H1 (cell line): ENCODE measurements around the gene DIDO1. TPM values are rescaled to one million over a fixed set of nuclear protein-coding genes. Genes with fewer than 3 reads are reported as not detected.

Experiments
- CTCF ChIA-PET: fragments of 300-600 bp; sonication (Branson Sonifier 250); formaldehyde crosslinking; loops from one replicate; lab custom pipeline; 2021; ENCODE audit not compliant: partially characterized antibody; lab: Charles Lee
- POLR2A ChIA-PET: fragments of 300-600 bp; sonication (Branson Sonifier 250); formaldehyde crosslinking; loops from one replicate; lab custom pipeline; 2021; ENCODE audit warnings: inconsistent platforms; ENCODE audit not compliant: partially characterized antibody; lab: Charles Lee
- DNase-seq, 2 experiments: peaks; one replicate each; pipeline versions ENCODE4 v3.0.0 to v3.0.0-alpha.2; 2010 to 2022; ENCODE audit warnings: low spot score in 2 of 2, low read depth in 1 of 2, mixed read lengths in 1 of 2
- FAIRE-seq: peaks from 2 replicates; lab custom pipeline; 2011; peaks lifted over from hg19 to GRCh38; lab: Jason Lieb, UNC
- H2AFZ ChIP-seq: 2 replicates; pipeline ENCODE4 v1.8.1; 2012; ENCODE audit warnings: low read length, inconsistent platforms
- H2AK5ac ChIP-seq: 2 replicates; pipeline ENCODE4 v1.6.1; 2013; ENCODE audit warnings: low read depth, low read length
- H2BK120ac ChIP-seq: replicated peaks from 2 replicates; pipeline ENCODE3; 2013; ENCODE audit warnings: low read depth, low read length, inconsistent platforms
- H2BK12ac ChIP-seq: 2 replicates; pipeline ENCODE4 v1.6.1; 2013; ENCODE audit warnings: low read depth, low read length
- H2BK15ac ChIP-seq: 2 replicates; pipeline ENCODE4 v1.6.1; 2013; ENCODE audit warnings: low read length
- H2BK20ac ChIP-seq: 2 replicates; pipeline ENCODE4 v1.6.1; 2013; ENCODE audit warnings: low read length
- H2BK5ac ChIP-seq: 2 replicates; pipeline ENCODE4 v1.6.1; 2013; ENCODE audit warnings: low read depth, low read length
- H3K14ac ChIP-seq: 2 replicates; pipeline ENCODE4 v1.6.1; 2013; ENCODE audit warnings: inconsistent platforms; ENCODE audit not compliant: insufficient read length
- H3K18ac ChIP-seq: 2 replicates; pipeline ENCODE4 v1.6.1; 2013; ENCODE audit warnings: low read length; ENCODE audit errors: extremely low read depth
- H3K23ac ChIP-seq: 2 replicates; pipeline ENCODE4 v1.6.1; 2013; ENCODE audit warnings: inconsistent platforms; ENCODE audit not compliant: insufficient read length
- H3K23me2 ChIP-seq: 2 replicates; pipeline ENCODE4 v1.6.1; 2013; ENCODE audit warnings: low read depth, low read length
- H3K27ac ChIP-seq: 2 replicates; pipeline ENCODE4 v1.6.1; 2011; ENCODE audit warnings: low read depth, low read length, inconsistent platforms
- H3K27me3 ChIP-seq, 4 experiments: replicated peaks in 1 of 4; 1 replicate in 1 of 4; 2 replicates in 3 of 4; pipeline versions ENCODE4 v1.6.1 to v1.8.1; 2011 to 2013; ENCODE audit warnings: low read length in 3 of 4, mild to moderate bottlenecking in 3 of 4, inconsistent platforms in 2 of 4, mixed read lengths in 2 of 4, moderate library complexity in 1 of 4; ENCODE audit not compliant: control insufficient read depth in 3 of 4, insufficient read depth in 3 of 4; ENCODE audit errors: extremely low read depth in 1 of 4
- H3K36me3 ChIP-seq, 4 experiments: 2 replicates each; pipeline versions ENCODE4 v1.6.1 to v1.8.1; 2011 to 2013; ENCODE audit warnings: mild to moderate bottlenecking in 4 of 4, low read length in 3 of 4, moderate library complexity in 2 of 4, control low read depth in 1 of 4, inconsistent platforms in 1 of 4; ENCODE audit not compliant: insufficient read depth in 4 of 4, control insufficient read depth in 2 of 4
- H3K4ac ChIP-seq: replicated peaks from 2 replicates; pipeline ENCODE3; 2013; ENCODE audit warnings: low read length, low read depth, mixed read lengths, inconsistent platforms; ENCODE audit not compliant: insufficient read length
- H3K4me1 ChIP-seq, 4 experiments: replicated peaks in 1 of 4; 1 replicate in 1 of 4; 2 replicates in 3 of 4; pipeline versions ENCODE4 v1.6.1 to v1.8.1; 2011 to 2013; ENCODE audit warnings: low read length in 3 of 4, inconsistent platforms in 2 of 4, mixed read lengths in 1 of 4; ENCODE audit not compliant: insufficient read depth in 4 of 4, control insufficient read depth in 3 of 4
- H3K4me2 ChIP-seq, 2 experiments: 2 replicates each; pipeline versions ENCODE4 v1.6.1 to v1.8.1; 2011 to 2013; ENCODE audit warnings: low read depth in 2 of 2, low read length in 2 of 2, control low read depth in 1 of 2, inconsistent platforms in 1 of 2, mild to moderate bottlenecking in 1 of 2; ENCODE audit not compliant: insufficient read depth in 1 of 2
- H3K4me3 ChIP-seq, 4 experiments: fragments of 200-600, 300-600 bp in 1 of 4; sonication (generic), shearing (Covaris generic), sonication (Bioruptor Twin) in 1 of 4; 2 replicates each; pipeline versions ENCODE4 v1.5.1 to v1.8.1; 2011 to 2016; ENCODE audit warnings: low read length in 4 of 4, low read depth in 3 of 4, control low read depth in 2 of 4, inconsistent platforms in 2 of 4, mild to moderate bottlenecking in 2 of 4, mixed read lengths in 1 of 4, moderate library complexity in 1 of 4; ENCODE audit not compliant: insufficient read depth in 2 of 4; ENCODE audit errors: extremely low read depth in 1 of 4
- H3K56ac ChIP-seq: replicated peaks from 2 replicates; pipeline ENCODE3; 2013; ENCODE audit warnings: low read depth, mild to moderate bottlenecking, mixed read lengths, low read length, inconsistent platforms; ENCODE audit not compliant: insufficient read length
- H3K79me1 ChIP-seq: 2 replicates; pipeline ENCODE4 v1.6.1; 2013; ENCODE audit warnings: low read depth, low read length, control low read depth
- H3K79me2 ChIP-seq, 2 experiments: 2 replicates each; pipeline versions ENCODE4 v1.6.1 to v1.8.1; 2012 to 2013; ENCODE audit warnings: low read length in 2 of 2, mild to moderate bottlenecking in 2 of 2, inconsistent platforms in 1 of 2; ENCODE audit not compliant: insufficient read depth in 2 of 2, control insufficient read depth in 1 of 2
- H3K9ac ChIP-seq, 4 experiments: replicated peaks in 1 of 4; 1 replicate in 1 of 4; 2 replicates in 3 of 4; pipeline versions ENCODE4 v1.6.1 to v1.8.1; 2011 to 2013; ENCODE audit warnings: low read depth in 3 of 4, low read length in 3 of 4, control low read depth in 2 of 4, mild to moderate bottlenecking in 2 of 4, moderate library complexity in 2 of 4, inconsistent platforms in 1 of 4; ENCODE audit errors: extremely low read depth in 1 of 4
- H3K9me3 ChIP-seq, 2 experiments: 2 replicates each; pipeline versions ENCODE4 v1.6.1 to v1.8.1; 2012 to 2013; ENCODE audit warnings: mild to moderate bottlenecking in 2 of 2, moderate library complexity in 2 of 2, control low read depth in 1 of 2, inconsistent platforms in 1 of 2, low read depth in 1 of 2, low read length in 1 of 2, mixed read lengths in 1 of 2; ENCODE audit not compliant: insufficient read depth in 2 of 2
- H4K20me1 ChIP-seq, 2 experiments: replicated peaks in 1 of 2; 2 replicates each; pipeline versions ENCODE3 to v1.8.1; 2011 to 2013; ENCODE audit warnings: inconsistent platforms in 2 of 2, low read length in 2 of 2, mild to moderate bottlenecking in 1 of 2; ENCODE audit not compliant: insufficient read depth in 2 of 2, control insufficient read depth in 1 of 2
- H4K5ac ChIP-seq: 2 replicates; pipeline ENCODE4 v1.6.1; 2013; ENCODE audit warnings: low read length, low read depth, mixed read lengths, inconsistent platforms; ENCODE audit not compliant: insufficient read length
- H4K8ac ChIP-seq: 2 replicates; pipeline ENCODE4 v1.8.0; 2013; ENCODE audit warnings: mild to moderate bottlenecking, moderate library complexity, low read length, inconsistent platforms; ENCODE audit not compliant: insufficient read depth; ENCODE audit errors: extremely low read depth
- H4K91ac ChIP-seq: replicated peaks from 2 replicates; pipeline ENCODE3; 2013; ENCODE audit warnings: low read length, mixed read lengths, inconsistent platforms; ENCODE audit not compliant: insufficient read length
- HDAC6 ChIP-seq: IDR thresholded peaks from one replicate; pipeline ENCODE4 v1.7.1; 2012; ENCODE audit warnings: low read depth, mild to moderate bottlenecking, inconsistent platforms, low read length, moderate library complexity
- KDM4A ChIP-seq: IDR thresholded peaks from one replicate; pipeline ENCODE4 v1.7.1; 2012; ENCODE audit warnings: low read depth, mild to moderate bottlenecking, moderate library complexity, low read length, inconsistent platforms; ENCODE audit not compliant: severe bottlenecking
- RXRA ChIP-seq: IDR thresholded peaks from 2 replicates; pipeline ENCODE4 v1.6.1; 2011; ENCODE audit warnings: low read depth, mild to moderate bottlenecking, low read length, moderate library complexity; ENCODE audit not compliant: insufficient read depth
- TAF7 ChIP-seq: optimal IDR thresholded peaks from 2 replicates; pipeline ENCODE3; 2011; ENCODE audit warnings: low read depth, mild to moderate bottlenecking, inconsistent platforms, low read length, moderate library complexity, borderline replicate concordance
- ZNF274 ChIP-seq: IDR thresholded peaks from 2 replicates; pipeline ENCODE4 v1.7.0; 2012; ENCODE audit warnings: low read length, borderline replicate concordance; ENCODE audit errors: extremely low read depth
- WGBS, 2 experiments: shearing (Covaris generic) in 1 of 2; methylation state at CpG; one replicate each; pipeline versions ENCODE4 v1.1.6 to v1.1.7; 2013 to 2015; ENCODE audit warnings: low lambda C conversion rate in 2 of 2, mixed read lengths in 2 of 2, inconsistent platforms in 1 of 2, low coverage in 1 of 2, missing lambda C conversion rate in 1 of 2; ENCODE audit not compliant: insufficient replicate concordance in 2 of 2, insufficient coverage in 1 of 2, insufficient read length in 1 of 2; ENCODE audit errors: extremely low coverage in 1 of 2, missing lambda C conversion rate in 1 of 2; 5-methylcytosine and 5-hydroxymethylcytosine counted together
- polyA plus RNA-seq, 7 experiments: library from polyadenylated mRNA; depleted of rRNA in 3 of 7; stranded (reverse) in 5 of 7; unstranded in 2 of 7; fragments of >200 nt in 5 of 7; fragments of 200-250 nt in 2 of 7; gene quantifications; 1 replicate in 5 of 7; 2 replicates in 1 of 7; 4 replicates in 1 of 7; pipeline versions ENCODE4 v1.2.1 to v1.2.3, GENCODE V29; 2011 to 2013; ENCODE audit warnings: missing spikeins in 2 of 7, mixed read lengths in 2 of 7
- total RNA-seq: library from RNA; stranded (reverse); fragmentation: NEBNext Ultra II Directional; extraction: Animal tissue kit (Norgen Biotek cat#: 25700); gene quantifications from 2 replicates; pipeline ENCODE4 v1.2.1, GENCODE V29; 2021

Gene DIDO1
- total and polyA plus RNA-seq, 2 of the 8 experiments (the other 6 are each of a cell fraction or from before 2014, with no cell fraction given) = 53.6 to 82.8 TPM

GRCh38 chr20:62942456-62942855 is 16.2 kb upstream of the DIDO1 start:
- Histone ChIP-seq H2AK5ac (no peak overlapping the region), H4K8ac (no peak overlapping the region; the same call in 1 of the 2 replicates), H2AFZ (no peak overlapping the region), H3K27me3 (no peaks in the 10 kb centered on the region), H3K9ac (no peak overlapping the region), H3K56ac (no peak overlapping the region), H2BK5ac (no peak overlapping the region), H2BK15ac (no peak overlapping the region), H3K9me3 (no peaks in the 10 kb centered on the region), H3K23ac (no peak overlapping the region), H2BK120ac (no peak overlapping the region), H3K18ac (no peak overlapping the region), H3K23me2 (peaks cover 6% of the 10 kb centered on the region; the same call in 1 of the 2 replicates), H3K27ac (no peak overlapping the region), H3K4me1 (peaks cover 0 to 6% (median under 1%) of the 10 kb centered on the region in 4 experiments; a peak in 3 of 7 replicates), H4K5ac (no peak overlapping the region), H3K79me2 (peaks cover 28 to 75% of the 10 kb centered on the region in 2 experiments), H3K79me1 (peaks cover 3% of the 10 kb centered on the region), H3K36me3 (peaks cover 26 to 56% (median 44%) of the 10 kb centered on the region in 4 experiments), H3K4ac (no peak overlapping the region), H3K4me3 (no peak overlapping the region), H2BK20ac (no peak overlapping the region), H3K14ac (no peak overlapping the region), H3K4me2 (no peak overlapping the region), H4K20me1 (peaks cover 15 to 25% of the 10 kb centered on the region in 2 experiments), H4K91ac (no peak overlapping the region), H2BK12ac (no peak overlapping the region)
- CTCF ChIA-PET = no interaction called here
- no peak for DNase-seq
- no peak for FAIRE-seq
- whole genome bisulfite sequencing, 2 experiments = 91% methylated on average over 2 of the region's 2 CpGs; no CpG with 5 or more reads in 1 of the 2 experiments
- POLR2A ChIA-PET = interaction anchor here (1.4 to 19.4 kb wide), 2 partner anchors 8 to 22 kb away, joined by 6 to 363 read pairs; partner anchors contain the start of gene DIDO1
- TF ChIP-seq ZNF274 = no peak
- TF ChIP-seq KDM4A = no peak
- no peak for TF ChIP-seq HDAC6
- TF ChIP-seq RXRA = no peak
- TF ChIP-seq TAF7 = no peak
